ENCODE results near the gene CCNT2.
A peak's percentile ranks its signal among the peaks of the same experiment; 100 is the strongest.
"Not testable (repeated sequence)": the region's sequence is repeated elsewhere in the genome, so short reads cannot be mapped to it uniquely, and the experiment has no call there.

Gene CCNT2

DNA sequence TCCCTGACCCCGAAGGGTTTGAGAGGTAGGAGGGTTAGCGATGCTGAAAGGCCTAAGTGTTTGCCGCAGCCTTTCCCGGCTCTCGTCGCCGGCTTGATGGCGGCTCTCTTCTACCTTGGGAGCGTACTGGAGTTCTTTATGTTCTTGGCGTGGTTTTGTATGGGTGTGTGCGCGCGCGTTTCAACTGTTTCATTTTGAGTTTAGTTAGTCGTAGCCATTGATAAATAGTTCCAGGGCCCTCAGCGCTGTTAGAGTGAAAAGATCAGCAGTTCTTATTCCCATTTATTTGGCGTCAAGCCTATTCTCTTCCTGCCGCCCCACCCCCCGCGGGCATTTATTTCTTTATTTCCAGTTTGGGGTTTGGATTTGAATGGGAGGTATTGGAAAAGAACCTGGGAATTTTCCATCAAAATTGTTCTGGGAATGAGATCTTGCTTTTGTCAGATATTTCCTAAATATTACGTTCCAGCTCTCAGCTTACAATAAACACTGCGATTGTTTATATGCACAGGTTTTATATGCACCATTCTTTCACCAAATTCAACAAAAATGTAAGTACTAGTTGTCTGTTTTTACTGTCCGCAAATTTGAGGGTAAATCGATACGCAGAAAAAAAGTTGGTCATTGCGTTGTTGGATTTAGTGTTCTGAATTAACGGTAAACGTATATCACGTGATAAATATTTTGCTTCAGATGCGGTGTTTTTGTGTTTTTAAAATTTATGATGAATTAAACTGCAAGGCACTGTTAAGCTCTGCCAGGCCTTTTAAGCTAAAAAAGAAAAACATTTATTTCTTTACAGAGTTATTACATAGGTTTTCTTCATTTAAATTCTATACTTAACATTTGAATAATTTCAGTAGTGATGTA is 954 bp downstream of the CCNT2 start:
- peak; percentile 24 for DNase-seq

DNA sequence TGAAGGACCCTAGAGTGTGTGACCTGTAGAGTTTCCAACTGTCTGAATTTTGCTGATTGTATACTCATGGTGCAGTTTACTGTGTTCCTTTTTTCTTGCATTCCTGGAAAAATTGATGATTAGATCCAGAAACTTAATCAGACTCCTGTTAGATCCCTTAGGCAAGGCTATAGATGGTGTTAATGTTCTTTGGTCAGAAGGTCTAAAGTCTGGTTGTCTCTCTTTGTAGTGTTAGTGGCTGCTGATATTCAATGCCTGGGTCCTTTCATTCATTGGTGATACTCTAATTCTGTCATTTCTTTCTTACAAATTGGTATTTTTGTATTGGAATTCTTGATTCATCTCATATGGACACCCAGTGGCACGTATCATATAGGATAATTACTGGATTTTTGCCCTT is 6.3 kb downstream of the CCNT2 start:
- DNase-seq: no peak

- DNase-seq: no peak
Observed at GRCh38 chr2:134926231-134926931, 7.8 kb downstream of the CCNT2 start.

- DNase-seq: no peak
Observed at GRCh38 chr2:134927195-134927594, 8.6 kb downstream of the CCNT2 start.

DNA sequence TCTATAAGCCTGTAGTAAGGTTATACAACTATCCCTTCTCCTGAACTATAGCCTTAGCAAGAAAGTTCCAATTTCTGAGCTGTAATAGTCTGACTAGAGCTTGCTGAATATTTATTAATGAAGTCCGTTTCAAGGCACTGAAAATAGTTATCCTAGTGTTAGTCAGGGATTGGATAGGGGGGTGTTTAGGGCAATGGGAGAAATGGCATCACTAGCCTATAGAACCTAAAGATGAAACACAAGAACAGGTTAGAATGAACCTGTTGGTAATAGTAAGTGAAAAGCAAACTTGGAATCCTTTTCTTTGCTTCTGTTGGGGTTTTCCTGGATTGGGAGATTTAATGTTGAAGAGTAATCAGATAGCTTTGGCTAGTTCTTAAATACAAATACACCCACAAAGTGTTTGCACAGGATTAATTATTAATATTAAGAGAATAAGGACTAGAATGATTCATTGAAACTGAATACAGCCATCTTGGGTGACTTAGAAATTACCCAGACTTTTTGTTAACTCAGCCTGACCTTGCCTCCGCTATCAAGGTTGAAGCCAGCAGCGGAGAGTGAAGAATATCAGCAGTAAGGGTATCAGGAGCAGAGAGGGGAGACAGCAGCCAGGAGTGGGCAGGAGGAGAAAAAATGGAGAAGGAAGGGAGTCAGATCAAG is 14.4 kb downstream of the CCNT2 start:
- no peak for DNase-seq

DNA sequence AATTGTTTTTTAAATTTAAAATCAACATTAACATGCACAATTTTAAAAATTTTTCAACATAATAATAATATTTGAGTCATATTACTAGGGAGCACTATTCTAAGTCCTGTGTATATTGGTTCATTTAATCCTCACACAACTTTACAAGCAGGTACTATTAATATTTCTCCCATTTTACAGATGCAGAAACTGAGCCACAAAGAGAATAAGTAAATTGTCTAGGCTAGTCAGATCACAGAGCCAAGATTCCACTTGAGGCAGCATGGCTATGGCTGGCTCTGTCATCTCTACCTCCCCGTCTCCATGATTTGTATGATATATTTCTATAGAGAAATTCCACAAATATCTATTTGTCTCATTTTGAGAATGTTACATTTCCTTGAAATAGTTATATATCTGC is 15.1 kb downstream of the CCNT2 start:
- no peak for DNase-seq

- DNase-seq: no peak
Observed at GRCh38 chr2:134934150-134934549, 15.5 kb downstream of the CCNT2 start.

GRCh38 chr2:134934641-134935040 is 16.0 kb downstream of the CCNT2 start:
- DNase-seq: no peak

DNA sequence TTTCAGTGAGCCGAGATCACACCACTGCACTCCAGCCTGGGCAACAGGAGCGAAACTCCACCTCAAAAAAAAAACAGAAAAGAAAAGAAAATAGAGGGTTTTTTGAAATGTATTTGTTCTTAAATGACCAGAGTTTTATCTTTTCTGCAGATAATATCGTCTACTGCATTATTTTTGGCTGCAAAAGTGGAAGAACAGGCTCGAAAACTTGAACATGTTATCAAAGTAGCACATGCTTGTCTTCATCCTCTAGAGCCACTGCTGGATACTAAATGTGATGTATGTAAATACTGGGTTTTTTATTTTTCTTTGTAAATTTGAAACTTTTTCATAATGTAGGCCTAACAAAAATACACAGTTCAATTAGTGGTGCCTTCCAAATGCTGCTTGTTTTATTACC is 18.1 kb downstream of the CCNT2 start:
- no peak for DNase-seq

GRCh38 chr2:134943540-134943939 is 24.9 kb downstream of the CCNT2 start:
- no peak for DNase-seq

DNA sequence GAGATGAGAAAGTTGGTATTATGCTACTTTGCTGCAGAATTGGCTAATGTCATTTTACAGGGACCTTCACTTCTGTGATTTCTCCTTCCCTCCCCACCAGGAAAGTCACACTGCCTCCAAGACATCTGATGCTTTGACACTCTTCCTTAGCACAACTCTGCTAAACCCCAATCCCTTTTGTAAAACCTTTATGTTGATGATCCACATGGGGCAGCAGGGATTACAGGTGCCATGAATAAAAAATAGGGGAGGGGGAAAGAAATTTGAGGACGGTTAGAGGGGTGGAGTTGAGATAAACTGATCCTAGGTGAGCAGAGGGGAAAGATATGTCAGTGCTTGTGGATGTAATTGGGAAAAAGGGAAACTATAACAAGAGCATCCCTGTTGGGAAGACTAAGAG is 26.4 kb downstream of the CCNT2 start:
- no peak for DNase-seq

- DNase-seq: no peak
Observed at GRCh38 chr2:134946073-134946472, 27.5 kb downstream of the CCNT2 start.

GRCh38 chr2:134949981-134950708 is 31.5 kb downstream of the CCNT2 start:
- no peak for DNase-seq

GRCh38 chr2:134950886-134951285 is 32.3 kb downstream of the CCNT2 start:
- DNase-seq: no peak

- DNase-seq: no peak
Observed at GRCh38 chr2:134952608-134953007, 34.0 kb downstream of the CCNT2 start.

GRCh38 chr2:134954065-134954464 is 35.4 kb downstream of the CCNT2 start:
- no peak for DNase-seq

DNA sequence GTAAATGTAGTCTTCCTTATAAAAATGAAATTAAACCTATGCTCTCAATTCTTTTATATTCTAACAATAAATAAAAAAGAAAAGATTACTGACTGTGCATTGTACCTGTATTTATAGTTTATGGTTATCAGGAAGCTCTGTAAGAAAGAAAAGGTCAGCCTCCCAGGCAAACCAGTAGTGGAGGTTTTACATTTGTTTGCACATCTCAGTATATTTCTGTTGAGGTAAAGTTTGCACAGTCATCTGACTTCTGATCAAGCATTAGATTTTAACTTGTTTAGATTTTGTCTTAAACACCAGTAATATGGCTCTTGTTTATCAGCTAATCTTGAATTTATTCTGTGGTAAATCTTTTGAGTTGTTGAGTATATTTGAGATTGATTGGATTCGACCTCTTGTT is 37.1 kb downstream of the CCNT2 start:
- no peak for DNase-seq

DNA sequence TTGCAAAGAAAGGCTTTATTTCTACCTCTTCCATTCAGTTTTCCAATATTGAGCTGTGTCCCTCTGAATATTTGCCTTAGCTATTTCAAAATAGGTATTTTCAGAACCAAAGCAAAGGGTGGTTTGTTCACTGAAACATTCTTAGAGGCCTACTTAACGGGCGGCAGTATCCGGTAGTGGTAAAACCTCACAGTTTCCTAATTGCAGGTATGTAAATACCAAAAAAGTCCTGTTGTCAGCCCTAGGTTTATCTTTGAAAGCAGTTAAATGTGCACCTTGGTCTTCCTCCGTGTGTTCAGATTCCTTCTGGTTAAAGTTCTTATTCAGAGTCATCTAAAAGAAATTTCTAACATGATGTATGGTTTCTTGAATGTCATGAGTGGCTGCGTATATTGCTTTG is 38.9 kb downstream of the CCNT2 start:
- DNase-seq: no peak

DNA sequence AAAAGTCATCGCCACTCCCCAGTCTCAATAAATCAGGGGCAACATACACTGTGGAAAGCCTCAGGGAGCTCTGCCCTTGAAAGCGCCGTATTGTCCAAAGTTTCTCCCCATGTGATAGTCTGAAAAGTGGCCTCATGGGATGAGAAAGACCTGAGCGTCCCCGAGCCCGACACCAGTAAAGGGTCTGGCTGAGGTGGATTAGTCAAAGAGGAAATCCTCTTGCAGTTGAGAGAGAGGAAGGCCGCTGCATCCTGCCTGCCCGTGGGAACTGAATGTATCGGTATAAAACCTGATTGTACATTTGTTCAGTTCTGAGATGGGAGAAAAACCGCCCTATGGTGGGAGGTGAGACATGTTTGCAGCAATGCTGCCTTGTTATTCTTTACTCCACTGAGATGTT is 48.5 kb downstream of the CCNT2 start:
- DNase-seq: not testable (repeated sequence)

GRCh38 chr2:134973241-134974138 is 54.9 kb downstream of the CCNT2 start:
- no peak for DNase-seq

GRCh38 chr2:134975281-134976009 is 56.8 kb downstream of the CCNT2 start:
- no peak for DNase-seq
